ENCODE measurements around the gene SLAMF6. TPM values are rescaled to one million over a fixed set of nuclear protein-coding genes. Genes with fewer than 3 reads are reported as not detected.

Gene SLAMF6
- total RNA-seq, 1 donor from 2014 or later, result not detected

Other genes with a start within 250 kb of the SLAMF6 start
- gene PEX19, start 238.1 kb downstream of the SLAMF6 start, total RNA-seq, result 67.5 and 85.1 TPM in 2 replicates
- gene COPA, start 180.0 kb downstream of the SLAMF6 start, total RNA-seq, result 119 and 138 TPM in 2 replicates
- gene NCSTN, start 179.9 kb downstream of the SLAMF6 start, total RNA-seq, result 80.3 and 90.1 TPM in 2 replicates
- gene NHLH1, start 156.2 kb downstream of the SLAMF6 start, total RNA-seq, result 0.21 and 0.51 TPM in 2 replicates
- gene VANGL2, start 122.7 kb downstream of the SLAMF6 start, total RNA-seq, result 0.05 and 0.21 TPM in 2 replicates
- not detected in 2 replicates for gene CD84, start 56.2 kb upstream of the SLAMF6 start, total RNA-seq
- not detected in 2 replicates for gene SLAMF1, start 123.8 kb upstream of the SLAMF6 start, total RNA-seq
- not detected in 2 replicates for gene CD48, start 188.6 kb upstream of the SLAMF6 start, total RNA-seq
- gene SLAMF7, start 216.0 kb upstream of the SLAMF6 start, total RNA-seq, result not detected in 2 replicates